Measurements from ENCODE around the gene TOPBP1.

The TOPBP1 gene

GRCh38 chr3:133661454-133662277, at the start of gene TOPBP1:
TOPBP1 (minus strand) TSS chr3:133661941; CDS start chr3:133661127, 814 bp downstream.
- ATAC-seq: peak; percentile 95
- no peaks in the 10 kb centered on the region for H3K9me3 Mint-ChIP-seq

GRCh38 chr3:133711013-133711412, 49.3 kb upstream of the TOPBP1 start:
- no peaks in the 10 kb centered on the region for H3K4me1 Mint-ChIP-seq
- no peak overlapping the region for H3K27ac Mint-ChIP-seq
- ATAC-seq: no peak
- H3K36me3 Mint-ChIP-seq: no peaks in the 10 kb centered on the region
- no peaks in the 10 kb centered on the region for H3K9me3 Mint-ChIP-seq
- peaks cover 23% of the 10 kb centered on the region for H3K27me3 Mint-ChIP-seq
- no peak overlapping the region for H3K4me3 Mint-ChIP-seq

More at GRCh38 chr3:133661454-133662277, at the start of gene TOPBP1:
- H3K4me1 Mint-ChIP-seq: peaks cover 39% of the 10 kb centered on the region
- H3K27me3 Mint-ChIP-seq: no peaks in the 10 kb centered on the region
- peak within 1 kb of the TSS; percentile 97 for H3K4me3 Mint-ChIP-seq
- peaks cover 18% of the 10 kb centered on the region for H3K36me3 Mint-ChIP-seq
- H3K27ac Mint-ChIP-seq: peak within 1 kb of the TSS; percentile 99

GRCh38 chr3:133709139-133709750, 47.5 kb upstream of the TOPBP1 start:
- Mint-ChIP-seq H3K4me1 (no peaks in the 10 kb centered on the region), H3K27me3 (peaks cover 40% of the 10 kb centered on the region), H3K9me3 (no peaks in the 10 kb centered on the region), H3K36me3 (no peaks in the 10 kb centered on the region), H3K4me3 (no peak overlapping the region), H3K27ac (no peak overlapping the region)
- ATAC-seq: no peak

- ATAC-seq: no peak
- Mint-ChIP-seq H3K4me3 (no peak overlapping the region), H3K27ac (no peak overlapping the region), H3K27me3 (peaks cover 44% of the 10 kb centered on the region), H3K4me1 (no peaks in the 10 kb centered on the region), H3K36me3 (no peaks in the 10 kb centered on the region), H3K9me3 (no peaks in the 10 kb centered on the region)
Measured at GRCh38 chr3:133706033-133706432, 44.3 kb upstream of the TOPBP1 start.

- H3K27ac Mint-ChIP-seq: no peak overlapping the region
- H3K36me3 Mint-ChIP-seq: no peaks in the 10 kb centered on the region
- H3K4me3 Mint-ChIP-seq: no peak overlapping the region
- H3K27me3 Mint-ChIP-seq: peaks cover 43% of the 10 kb centered on the region
- H3K4me1 Mint-ChIP-seq: no peaks in the 10 kb centered on the region
- ATAC-seq: no peak
- H3K9me3 Mint-ChIP-seq: no peaks in the 10 kb centered on the region
Measured at GRCh38 chr3:133703915-133704314, 42.2 kb upstream of the TOPBP1 start.

GRCh38 chr3:133701435-133702358, 40.0 kb upstream of the TOPBP1 start:
- Mint-ChIP-seq H3K9me3 (peaks cover 3% of the 10 kb centered on the region), H3K4me3 (no peak overlapping the region), H3K27ac (no peak overlapping the region), H3K36me3 (no peaks in the 10 kb centered on the region), H3K27me3 (peaks cover 33% of the 10 kb centered on the region), H3K4me1 (no peaks in the 10 kb centered on the region)
- ATAC-seq: no peak

- no peaks in the 10 kb centered on the region for H3K36me3 Mint-ChIP-seq
- H3K27me3 Mint-ChIP-seq: peaks cover 25% of the 10 kb centered on the region
- no peaks in the 10 kb centered on the region for H3K4me1 Mint-ChIP-seq
- H3K9me3 Mint-ChIP-seq: peaks cover 3% of the 10 kb centered on the region
- H3K4me3 Mint-ChIP-seq: no peak overlapping the region
- no peak overlapping the region for H3K27ac Mint-ChIP-seq
- ATAC-seq: no peak
Measured at GRCh38 chr3:133700351-133700750, 38.6 kb upstream of the TOPBP1 start.

GRCh38 chr3:133699903-133700302, 38.2 kb upstream of the TOPBP1 start:
- Mint-ChIP-seq H3K27me3 (peaks cover 21% of the 10 kb centered on the region), H3K27ac (no peak overlapping the region), H3K9me3 (peaks cover 3% of the 10 kb centered on the region), H3K4me3 (no peak overlapping the region), H3K36me3 (no peaks in the 10 kb centered on the region), H3K4me1 (no peaks in the 10 kb centered on the region)
- no peak for ATAC-seq

GRCh38 chr3:133699467-133699866, 37.7 kb upstream of the TOPBP1 start:
- Mint-ChIP-seq H3K27ac (no peak overlapping the region), H3K9me3 (peaks cover 3% of the 10 kb centered on the region), H3K4me1 (no peaks in the 10 kb centered on the region), H3K4me3 (no peak overlapping the region), H3K27me3 (peaks cover 17% of the 10 kb centered on the region), H3K36me3 (no peaks in the 10 kb centered on the region)
- no peak for ATAC-seq

GRCh38 chr3:133697960-133698359, 36.2 kb upstream of the TOPBP1 start:
- H3K4me1 Mint-ChIP-seq: no peaks in the 10 kb centered on the region
- H3K27ac Mint-ChIP-seq: no peak overlapping the region
- H3K4me3 Mint-ChIP-seq: no peak overlapping the region
- H3K9me3 Mint-ChIP-seq: peaks cover 3% of the 10 kb centered on the region
- H3K27me3 Mint-ChIP-seq: peaks cover 8% of the 10 kb centered on the region
- H3K36me3 Mint-ChIP-seq: no peaks in the 10 kb centered on the region
- no peak for ATAC-seq

GRCh38 chr3:133695560-133696171, 33.9 kb upstream of the TOPBP1 start:
- no peak for ATAC-seq

GRCh38 chr3:133694288-133695268, 32.8 kb upstream of the TOPBP1 start:
- no peak for ATAC-seq
- Mint-ChIP-seq H3K36me3 (no peaks in the 10 kb centered on the region), H3K4me3 (no peak overlapping the region)

More at GRCh38 chr3:133695560-133696171, 33.9 kb upstream of the TOPBP1 start:
- Mint-ChIP-seq H3K4me1 (no peaks in the 10 kb centered on the region), H3K4me3 (no peak overlapping the region), H3K27me3 (peaks cover 7% of the 10 kb centered on the region), H3K9me3 (peaks cover 3% of the 10 kb centered on the region), H3K36me3 (no peaks in the 10 kb centered on the region), H3K27ac (no peak overlapping the region)

GRCh38 chr3:133693821-133694220, 32.1 kb upstream of the TOPBP1 start:
- H3K27me3 Mint-ChIP-seq: no peaks in the 10 kb centered on the region
- H3K36me3 Mint-ChIP-seq: no peaks in the 10 kb centered on the region
- H3K9me3 Mint-ChIP-seq: peaks cover 3% of the 10 kb centered on the region
- no peak overlapping the region for H3K4me3 Mint-ChIP-seq
- peak; percentile 37 for ATAC-seq
- H3K4me1 Mint-ChIP-seq: no peaks in the 10 kb centered on the region
- H3K27ac Mint-ChIP-seq: no peak overlapping the region

More at GRCh38 chr3:133694288-133695268, 32.8 kb upstream of the TOPBP1 start:
- Mint-ChIP-seq H3K4me1 (no peaks in the 10 kb centered on the region), H3K9me3 (peaks cover 3% of the 10 kb centered on the region), H3K27me3 (no peaks in the 10 kb centered on the region), H3K27ac (no peak overlapping the region)

GRCh38 chr3:133692759-133693158, 31.0 kb upstream of the TOPBP1 start:
- no peaks in the 10 kb centered on the region for H3K27me3 Mint-ChIP-seq
- no peaks in the 10 kb centered on the region for H3K36me3 Mint-ChIP-seq
- no peak overlapping the region for H3K4me3 Mint-ChIP-seq
- H3K9me3 Mint-ChIP-seq: no peaks in the 10 kb centered on the region
- H3K4me1 Mint-ChIP-seq: no peaks in the 10 kb centered on the region
- ATAC-seq: no peak
- H3K27ac Mint-ChIP-seq: no peak overlapping the region

Data from stimulated activated memory B cell treated with anti-CD40 and anti-IgM and Interleukin-4, amounts not matched to agents 10 μg/mL and 1 μg/mL and 100 μg/mL, for 72 hours (primary cell).